Endothelial cell of umbilical vein (primary cell): ENCODE measurements around the gene TMPRSS5.

ENCODE experiments used
- EZH2 ChIP-seq: IDR thresholded peaks from 2 replicates; pipeline ENCODE4 v1.6.1; 2012; ENCODE audit warnings: borderline replicate concordance, low read depth, mild to moderate bottlenecking, moderate library complexity, low read length, inconsistent platforms; ENCODE audit not compliant: severe bottlenecking
- FOS ChIP-seq: IDR thresholded peaks from 2 replicates; pipeline ENCODE4 v1.6.1; 2011; ENCODE audit warnings: mild to moderate bottlenecking, low read length, moderate library complexity, borderline replicate concordance; ENCODE audit not compliant: insufficient read depth
- POLR2A ChIP-seq: IDR thresholded peaks from 2 replicates; pipeline ENCODE4 v1.6.1; 2012; ENCODE audit warnings: low read depth, mild to moderate bottlenecking, control low read depth, low read length
- POLR2AphosphoS5 ChIP-seq: IDR thresholded peaks from 2 replicates; pipeline ENCODE4 v1.6.1; 2012; ENCODE audit warnings: low read depth, mild to moderate bottlenecking, control low read depth, low read length, moderate library complexity; ENCODE audit not compliant: insufficient read depth
- TF ChIP-seq, protein P1 (sequence below), 2 donors: IDR thresholded peaks; 1 replicate in 1 of 2; 2 replicates in 1 of 2; pipeline ENCODE4 v1.5.1; 2011; ENCODE audit warnings: low read length in 2 of 2, mild to moderate bottlenecking in 2 of 2, moderate library complexity in 2 of 2, control low read depth in 1 of 2, inconsistent platforms in 1 of 2, low read depth in 1 of 2; ENCODE audit not compliant: insufficient read depth in 1 of 2; ENCODE audit errors: extremely low read depth in 1 of 2

DNA sequence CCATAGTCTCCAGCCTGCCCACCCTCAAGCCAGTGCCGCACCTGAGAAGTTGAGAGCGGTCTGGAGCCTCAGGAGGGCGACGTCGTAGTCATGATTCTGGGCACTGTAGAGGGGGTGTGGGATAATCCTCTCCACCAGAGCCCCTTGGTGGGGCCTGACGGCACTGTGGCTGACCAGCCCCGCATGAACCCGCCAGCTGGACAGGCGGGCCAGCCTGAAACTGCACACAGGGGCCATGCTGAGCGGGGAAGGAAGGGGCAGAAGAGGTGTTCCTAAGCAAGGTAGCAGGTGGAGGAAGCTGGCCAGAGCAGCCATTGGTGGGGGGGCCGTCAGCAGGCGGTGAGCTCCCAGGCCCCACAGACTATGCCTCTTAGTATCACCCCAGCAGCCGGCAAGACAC is 13.1 kb downstream of the TMPRSS5 start:
- TF ChIP-seq FOS: no peak
- TF ChIP-seq, protein P1, sequence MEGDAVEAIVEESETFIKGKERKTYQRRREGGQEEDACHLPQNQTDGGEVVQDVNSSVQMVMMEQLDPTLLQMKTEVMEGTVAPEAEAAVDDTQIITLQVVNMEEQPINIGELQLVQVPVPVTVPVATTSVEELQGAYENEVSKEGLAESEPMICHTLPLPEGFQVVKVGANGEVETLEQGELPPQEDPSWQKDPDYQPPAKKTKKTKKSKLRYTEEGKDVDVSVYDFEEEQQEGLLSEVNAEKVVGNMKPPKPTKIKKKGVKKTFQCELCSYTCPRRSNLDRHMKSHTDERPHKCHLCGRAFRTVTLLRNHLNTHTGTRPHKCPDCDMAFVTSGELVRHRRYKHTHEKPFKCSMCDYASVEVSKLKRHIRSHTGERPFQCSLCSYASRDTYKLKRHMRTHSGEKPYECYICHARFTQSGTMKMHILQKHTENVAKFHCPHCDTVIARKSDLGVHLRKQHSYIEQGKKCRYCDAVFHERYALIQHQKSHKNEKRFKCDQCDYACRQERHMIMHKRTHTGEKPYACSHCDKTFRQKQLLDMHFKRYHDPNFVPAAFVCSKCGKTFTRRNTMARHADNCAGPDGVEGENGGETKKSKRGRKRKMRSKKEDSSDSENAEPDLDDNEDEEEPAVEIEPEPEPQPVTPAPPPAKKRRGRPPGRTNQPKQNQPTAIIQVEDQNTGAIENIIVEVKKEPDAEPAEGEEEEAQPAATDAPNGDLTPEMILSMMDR (IDR thresholded peaks at IDR 0.05; ENCODE audit: extremely low read depth in 1 of 2, insufficient read depth in 1 of 2, low read depth in 1 of 2, low read length in 2 of 2): no peak
- no peak for TF ChIP-seq POLR2AphosphoS5
- no peak for TF ChIP-seq EZH2
- TF ChIP-seq POLR2A: no peak
